GM06990 (cell line): Measurements from ENCODE around the gene MAGI2.
A peak's percentile ranks its signal among the peaks of the same experiment; 100 is the strongest.

ENCODE experiments used
- DNase-seq: peaks from one replicate; pipeline ENCODE4 v3.0.0-alpha.2; 2011; ENCODE audit not compliant: insufficient read length; ENCODE audit errors: extremely low read depth
- H3K27me3 ChIP-seq: replicated peaks from 2 replicates; pipeline ENCODE4 v1.6.0; 2011; ENCODE audit warnings: low read length; ENCODE audit not compliant: control insufficient read depth, insufficient read depth
- H3K36me3 ChIP-seq: 2 replicates; pipeline ENCODE4 v1.5.1; 2011; ENCODE audit warnings: low read length; ENCODE audit not compliant: control insufficient read depth, insufficient read depth
- H3K4me3 ChIP-seq: replicated peaks from 2 replicates; pipeline ENCODE4 v1.5.1; 2011; ENCODE audit warnings: low read depth, mild to moderate bottlenecking, control low read depth, low read length
- TF ChIP-seq, protein P1 (sequence below): IDR thresholded peaks from 2 replicates; pipeline ENCODE4 v1.5.1; 2011; ENCODE audit warnings: low read length, control low read depth, mild to moderate bottlenecking, inconsistent platforms; ENCODE audit not compliant: insufficient read depth, poor library complexity, severe bottlenecking

The MAGI2 gene

DNA sequence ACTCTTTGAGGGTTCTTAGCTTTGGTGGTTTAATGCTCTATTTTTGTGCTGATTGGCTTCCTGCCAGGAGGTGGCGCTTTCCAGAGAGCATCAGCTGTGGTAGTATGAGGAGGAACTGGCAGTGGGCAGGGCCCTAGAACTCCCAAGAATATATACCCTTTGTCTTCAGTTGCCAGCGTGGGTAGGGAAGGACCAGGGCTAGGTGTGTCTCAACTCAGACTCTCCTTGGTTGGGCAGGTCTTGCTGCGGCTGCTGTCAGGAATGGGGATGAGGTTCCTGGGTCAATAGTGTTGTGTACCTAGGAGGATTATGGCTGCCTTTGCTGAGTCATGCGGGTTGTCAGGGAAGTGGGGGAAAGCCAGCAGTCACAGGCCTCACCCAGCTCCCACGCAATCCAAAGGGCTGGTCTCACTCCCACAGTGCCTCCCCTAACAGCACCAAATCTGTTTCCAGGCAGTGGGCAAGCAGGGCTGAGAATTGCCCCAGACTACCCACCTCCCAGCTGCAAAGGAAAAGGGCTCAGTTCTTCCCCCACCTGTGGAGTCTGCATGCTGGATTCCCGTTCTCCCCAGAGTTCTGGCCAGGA, 1463.4 kb downstream of the MAGI2 start:
- no peak for DNase-seq
- TF ChIP-seq, protein P1, sequence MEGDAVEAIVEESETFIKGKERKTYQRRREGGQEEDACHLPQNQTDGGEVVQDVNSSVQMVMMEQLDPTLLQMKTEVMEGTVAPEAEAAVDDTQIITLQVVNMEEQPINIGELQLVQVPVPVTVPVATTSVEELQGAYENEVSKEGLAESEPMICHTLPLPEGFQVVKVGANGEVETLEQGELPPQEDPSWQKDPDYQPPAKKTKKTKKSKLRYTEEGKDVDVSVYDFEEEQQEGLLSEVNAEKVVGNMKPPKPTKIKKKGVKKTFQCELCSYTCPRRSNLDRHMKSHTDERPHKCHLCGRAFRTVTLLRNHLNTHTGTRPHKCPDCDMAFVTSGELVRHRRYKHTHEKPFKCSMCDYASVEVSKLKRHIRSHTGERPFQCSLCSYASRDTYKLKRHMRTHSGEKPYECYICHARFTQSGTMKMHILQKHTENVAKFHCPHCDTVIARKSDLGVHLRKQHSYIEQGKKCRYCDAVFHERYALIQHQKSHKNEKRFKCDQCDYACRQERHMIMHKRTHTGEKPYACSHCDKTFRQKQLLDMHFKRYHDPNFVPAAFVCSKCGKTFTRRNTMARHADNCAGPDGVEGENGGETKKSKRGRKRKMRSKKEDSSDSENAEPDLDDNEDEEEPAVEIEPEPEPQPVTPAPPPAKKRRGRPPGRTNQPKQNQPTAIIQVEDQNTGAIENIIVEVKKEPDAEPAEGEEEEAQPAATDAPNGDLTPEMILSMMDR: peak; percentile 44
- no peaks in the 10 kb centered on the region for H3K27me3 ChIP-seq
- no peak overlapping the region for H3K4me3 ChIP-seq
- no peaks in the 10 kb centered on the region for H3K36me3 ChIP-seq

DNA sequence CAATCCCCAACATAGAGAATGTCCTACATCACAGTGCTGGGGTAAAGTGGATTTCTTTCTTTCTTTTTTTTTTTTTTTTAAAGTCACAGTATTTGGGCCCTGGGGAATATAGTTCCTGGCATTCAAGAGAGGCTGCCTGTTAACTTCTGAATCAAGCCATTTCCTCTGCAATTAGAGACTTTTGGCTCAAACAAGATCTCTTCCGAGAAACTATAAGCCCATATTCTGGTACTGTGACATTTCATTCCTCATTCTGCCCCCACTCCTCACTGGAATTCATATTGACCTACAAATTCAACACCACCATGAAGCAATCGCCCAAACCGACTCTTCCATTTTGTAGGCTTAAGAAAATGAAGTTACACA, 1467.5 kb downstream of the MAGI2 start:
- no peak for DNase-seq
- TF ChIP-seq, protein P1: no peak
- H3K36me3 ChIP-seq: no peaks in the 10 kb centered on the region
- no peak overlapping the region for H3K4me3 ChIP-seq
- no peaks in the 10 kb centered on the region for H3K27me3 ChIP-seq

DNA sequence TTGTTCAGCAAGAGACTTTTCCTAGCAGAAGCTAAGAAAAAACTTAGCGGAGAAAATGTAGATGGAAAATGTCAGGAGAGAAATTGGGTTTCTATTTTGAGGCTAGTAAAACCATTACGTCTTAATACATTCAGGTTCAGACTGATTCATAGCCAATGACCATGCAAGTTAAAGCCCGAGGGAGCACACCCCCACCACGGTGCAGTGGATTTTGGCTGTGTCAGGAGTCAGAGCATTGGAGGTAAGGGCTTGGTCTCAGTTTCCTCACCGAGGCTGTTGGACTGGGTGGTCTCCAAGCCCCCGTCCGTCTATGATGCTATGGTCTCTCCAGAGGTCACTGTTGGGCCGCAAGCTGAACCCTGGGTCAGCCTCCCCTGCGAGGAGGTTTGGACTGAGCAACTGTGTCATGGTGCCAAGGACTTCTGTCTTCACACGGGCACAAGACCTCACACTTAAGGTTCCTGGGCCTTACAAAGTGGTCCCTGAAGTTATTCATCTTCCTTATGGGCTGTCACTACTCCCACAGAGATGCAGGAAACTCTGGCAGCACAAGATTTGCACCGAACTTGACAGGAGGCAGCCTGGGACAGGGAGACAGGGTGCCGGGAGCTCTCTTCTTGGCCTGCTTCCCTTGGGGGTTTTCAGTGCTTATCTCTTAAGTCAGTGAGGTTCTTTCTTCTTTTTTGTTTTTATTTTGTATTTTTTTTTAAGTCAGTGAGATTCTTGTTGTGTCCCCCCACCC, 1468.1 kb downstream of the MAGI2 start:
- Histone ChIP-seq H3K36me3 (no peaks in the 10 kb centered on the region), H3K4me3 (no peak overlapping the region), H3K27me3 (no peaks in the 10 kb centered on the region)
- DNase-seq: no peak
- TF ChIP-seq, protein P1: no peak

DNA sequence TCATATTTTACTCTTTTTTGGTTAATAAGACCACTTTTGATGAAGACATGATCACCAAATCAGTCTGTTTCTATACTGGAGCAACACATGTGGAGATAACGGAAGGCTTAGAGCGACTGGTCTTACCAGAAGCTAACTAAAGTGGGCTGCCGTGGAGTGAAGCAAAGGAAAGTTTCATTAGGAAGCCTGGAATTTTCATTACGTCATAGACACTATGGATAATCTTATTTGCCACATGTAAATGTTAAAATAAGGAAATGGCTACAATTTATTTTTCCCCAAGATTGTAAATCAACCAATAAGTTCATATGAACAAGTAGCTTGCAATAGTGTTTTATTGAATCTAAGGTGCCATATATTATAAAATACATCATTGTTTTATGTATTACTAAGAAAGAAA, 1469.5 kb downstream of the MAGI2 start:
- Histone ChIP-seq H3K4me3 (no peak overlapping the region), H3K36me3 (no peaks in the 10 kb centered on the region), H3K27me3 (no peaks in the 10 kb centered on the region)
- DNase-seq: no peak
- TF ChIP-seq, protein P1: no peak

DNA sequence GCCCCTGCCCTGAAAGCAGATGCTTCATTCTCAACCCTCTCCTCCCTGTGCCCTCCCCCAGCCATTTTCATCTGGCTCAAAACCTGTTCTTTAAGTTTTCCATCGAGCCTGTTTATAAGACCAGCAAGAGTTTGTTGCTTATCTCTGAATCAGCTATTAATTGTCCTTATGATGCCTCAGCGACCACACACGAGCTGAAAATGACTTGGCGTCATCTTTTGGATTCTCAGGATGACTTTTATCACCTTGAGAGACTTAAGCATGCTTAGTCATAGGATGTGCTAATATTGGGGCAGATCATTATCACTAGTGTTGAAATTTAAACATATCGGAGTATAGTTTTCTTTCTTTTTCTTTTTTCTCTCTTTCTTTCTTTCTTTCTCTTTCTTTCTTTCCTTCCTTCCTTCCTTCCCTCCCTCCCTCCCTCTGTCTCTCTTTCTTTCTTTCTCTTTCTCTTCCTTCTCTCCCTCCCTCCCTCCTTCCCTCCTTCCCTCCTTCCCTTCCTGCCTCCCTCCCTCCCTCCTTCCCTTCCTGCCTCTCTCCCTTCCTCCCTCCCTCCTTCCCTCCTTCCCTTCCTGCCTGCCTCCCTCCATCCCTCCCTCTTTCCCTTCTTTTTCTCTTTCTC, 1470.4 kb downstream of the MAGI2 start:
- DNase-seq: no peak
- Histone ChIP-seq H3K36me3 (no peaks in the 10 kb centered on the region), H3K4me3 (no peak overlapping the region), H3K27me3 (no peaks in the 10 kb centered on the region)
- TF ChIP-seq, protein P1: no peak
